ENCODE results near the gene LAMTOR3. TPM values are rescaled to one million over a fixed set of nuclear protein-coding genes. Genes with fewer than 3 reads are reported as not detected.
A peak's percentile ranks its signal among the peaks of the same experiment; 100 is the strongest.

Gene LAMTOR3
- total and polyA plus RNA-seq, 10 of the 15 experiments (the other 5 are each of a cell fraction or from before 2014, with no cell fraction given) = 30.1 to 120 (median 65.5) TPM

DNA sequence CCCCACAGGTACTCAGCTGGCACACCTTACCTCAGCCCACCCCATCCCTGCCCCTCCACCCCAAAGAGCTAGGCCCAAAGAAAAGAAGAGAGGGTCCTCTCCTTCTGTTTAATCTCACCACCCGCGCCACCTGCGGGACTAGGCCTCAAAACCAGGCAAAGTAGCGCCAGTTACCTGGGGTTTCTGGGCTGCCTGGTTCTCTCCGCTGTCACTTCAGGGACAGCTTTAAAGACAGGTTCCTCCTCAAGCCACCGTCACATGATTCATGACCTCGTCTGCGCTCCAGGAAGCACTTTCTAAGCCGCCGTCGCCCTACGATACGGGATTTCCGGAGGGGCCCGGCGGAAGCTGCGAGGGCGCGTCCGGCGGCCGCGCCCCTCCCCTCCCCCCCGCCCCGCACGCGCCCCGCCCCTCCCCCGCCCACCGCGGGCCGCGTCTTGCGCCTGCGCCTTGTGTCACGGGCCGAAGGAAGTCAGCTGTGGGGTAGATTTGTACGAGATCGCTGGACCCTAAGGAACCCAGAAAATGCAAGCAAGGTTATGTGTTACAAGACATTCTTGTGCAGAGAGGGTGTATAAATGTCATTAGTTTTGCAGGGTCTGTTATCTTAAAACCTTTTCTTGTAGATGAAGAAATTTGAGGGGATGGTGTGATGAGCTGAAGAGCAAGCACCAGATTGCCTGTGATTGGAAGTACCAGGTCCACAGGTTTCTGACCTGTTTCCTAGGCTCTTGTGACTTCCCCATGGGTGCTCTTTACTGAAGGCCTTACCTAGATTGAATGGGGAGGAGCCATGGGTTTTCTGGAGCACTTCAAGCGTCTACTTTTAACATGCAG lies at the start of gene LAMTOR3 (continued):
- TF ChIP-seq, protein P1, sequence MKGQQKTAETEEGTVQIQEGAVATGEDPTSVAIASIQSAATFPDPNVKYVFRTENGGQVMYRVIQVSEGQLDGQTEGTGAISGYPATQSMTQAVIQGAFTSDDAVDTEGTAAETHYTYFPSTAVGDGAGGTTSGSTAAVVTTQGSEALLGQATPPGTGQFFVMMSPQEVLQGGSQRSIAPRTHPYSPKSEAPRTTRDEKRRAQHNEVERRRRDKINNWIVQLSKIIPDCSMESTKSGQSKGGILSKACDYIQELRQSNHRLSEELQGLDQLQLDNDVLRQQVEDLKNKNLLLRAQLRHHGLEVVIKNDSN (IDR thresholded peaks at IDR 0.05; ENCODE audit: borderline replicate concordance, extremely low read length, insufficient read depth, low read depth, low read length) = peak; percentile 81
- no peak for TF ChIP-seq EED (IDR thresholded peaks at IDR 0.05; ENCODE audit: low read depth)
- TF ChIP-seq, protein P2, sequence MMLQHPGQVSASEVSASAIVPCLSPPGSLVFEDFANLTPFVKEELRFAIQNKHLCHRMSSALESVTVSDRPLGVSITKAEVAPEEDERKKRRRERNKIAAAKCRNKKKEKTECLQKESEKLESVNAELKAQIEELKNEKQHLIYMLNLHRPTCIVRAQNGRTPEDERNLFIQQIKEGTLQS (IDR thresholded peaks at IDR 0.05; ENCODE audit: borderline replicate concordance, extremely low read depth, low read depth, low read length) = peak; percentile 69; the same call in 1 of the 2 replicates
- TF ChIP-seq, protein P3, sequence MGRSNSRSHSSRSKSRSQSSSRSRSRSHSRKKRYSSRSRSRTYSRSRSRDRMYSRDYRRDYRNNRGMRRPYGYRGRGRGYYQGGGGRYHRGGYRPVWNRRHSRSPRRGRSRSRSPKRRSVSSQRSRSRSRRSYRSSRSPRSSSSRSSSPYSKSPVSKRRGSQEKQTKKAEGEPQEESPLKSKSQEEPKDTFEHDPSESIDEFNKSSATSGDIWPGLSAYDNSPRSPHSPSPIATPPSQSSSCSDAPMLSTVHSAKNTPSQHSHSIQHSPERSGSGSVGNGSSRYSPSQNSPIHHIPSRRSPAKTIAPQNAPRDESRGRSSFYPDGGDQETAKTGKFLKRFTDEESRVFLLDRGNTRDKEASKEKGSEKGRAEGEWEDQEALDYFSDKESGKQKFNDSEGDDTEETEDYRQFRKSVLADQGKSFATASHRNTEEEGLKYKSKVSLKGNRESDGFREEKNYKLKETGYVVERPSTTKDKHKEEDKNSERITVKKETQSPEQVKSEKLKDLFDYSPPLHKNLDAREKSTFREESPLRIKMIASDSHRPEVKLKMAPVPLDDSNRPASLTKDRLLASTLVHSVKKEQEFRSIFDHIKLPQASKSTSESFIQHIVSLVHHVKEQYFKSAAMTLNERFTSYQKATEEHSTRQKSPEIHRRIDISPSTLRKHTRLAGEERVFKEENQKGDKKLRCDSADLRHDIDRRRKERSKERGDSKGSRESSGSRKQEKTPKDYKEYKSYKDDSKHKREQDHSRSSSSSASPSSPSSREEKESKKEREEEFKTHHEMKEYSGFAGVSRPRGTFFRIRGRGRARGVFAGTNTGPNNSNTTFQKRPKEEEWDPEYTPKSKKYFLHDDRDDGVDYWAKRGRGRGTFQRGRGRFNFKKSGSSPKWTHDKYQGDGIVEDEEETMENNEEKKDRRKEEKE (IDR thresholded peaks at IDR 0.05) = no peak
- TF ChIP-seq NFXL1 (IDR thresholded peaks at IDR 0.05; ENCODE audit: borderline replicate concordance) = no peak
- TF ChIP-seq ZSCAN29 (IDR thresholded peaks at IDR 0.05) = no peak
- TF ChIP-seq ZNF622 (IDR thresholded peaks at IDR 0.05) = no peak
- no peak for TF ChIP-seq SPI1 (IDR thresholded peaks at IDR 0.05; ENCODE audit: borderline replicate concordance, insufficient read depth, low read depth, low read length)
- TF ChIP-seq, protein P4, sequence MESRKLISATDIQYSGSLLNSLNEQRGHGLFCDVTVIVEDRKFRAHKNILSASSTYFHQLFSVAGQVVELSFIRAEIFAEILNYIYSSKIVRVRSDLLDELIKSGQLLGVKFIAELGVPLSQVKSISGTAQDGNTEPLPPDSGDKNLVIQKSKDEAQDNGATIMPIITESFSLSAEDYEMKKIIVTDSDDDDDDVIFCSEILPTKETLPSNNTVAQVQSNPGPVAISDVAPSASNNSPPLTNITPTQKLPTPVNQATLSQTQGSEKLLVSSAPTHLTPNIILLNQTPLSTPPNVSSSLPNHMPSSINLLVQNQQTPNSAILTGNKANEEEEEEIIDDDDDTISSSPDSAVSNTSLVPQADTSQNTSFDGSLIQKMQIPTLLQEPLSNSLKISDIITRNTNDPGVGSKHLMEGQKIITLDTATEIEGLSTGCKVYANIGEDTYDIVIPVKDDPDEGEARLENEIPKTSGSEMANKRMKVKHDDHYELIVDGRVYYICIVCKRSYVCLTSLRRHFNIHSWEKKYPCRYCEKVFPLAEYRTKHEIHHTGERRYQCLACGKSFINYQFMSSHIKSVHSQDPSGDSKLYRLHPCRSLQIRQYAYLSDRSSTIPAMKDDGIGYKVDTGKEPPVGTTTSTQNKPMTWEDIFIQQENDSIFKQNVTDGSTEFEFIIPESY (IDR thresholded peaks at IDR 0.05) = no peak
- TF ChIP-seq BCL11A (IDR thresholded peaks at IDR 0.05; ENCODE audit: low read depth, low read length) = no peak
- no peak for TF ChIP-seq WRNIP1 (IDR thresholded peaks at IDR 0.05; ENCODE audit: borderline replicate concordance, low read depth, low read length)
- TF ChIP-seq HDGF (IDR thresholded peaks at IDR 0.05) = no peak
- no peak for TF ChIP-seq IRF4 (IDR thresholded peaks at IDR 0.05; ENCODE audit: low read depth, low read length)
- no peak for TF ChIP-seq IKZF2 (IDR thresholded peaks at IDR 0.05)
- TF ChIP-seq SRF (IDR thresholded peaks at IDR 0.05; ENCODE audit: low read depth in 2 of 2, low read length in 2 of 2) = peak in 1 of 2 experiments; percentile 73; a peak in 2 of 4 replicates
- TF ChIP-seq HCFC1 (IDR thresholded peaks at IDR 0.05; ENCODE audit: low read length) = peak; percentile 72
- no peak; the same call in none of the 2 replicates for TF ChIP-seq POLR2AphosphoS2 (IDR thresholded peaks at IDR 0.05; ENCODE audit: low read depth, low read length)
- TF ChIP-seq, protein P5, sequence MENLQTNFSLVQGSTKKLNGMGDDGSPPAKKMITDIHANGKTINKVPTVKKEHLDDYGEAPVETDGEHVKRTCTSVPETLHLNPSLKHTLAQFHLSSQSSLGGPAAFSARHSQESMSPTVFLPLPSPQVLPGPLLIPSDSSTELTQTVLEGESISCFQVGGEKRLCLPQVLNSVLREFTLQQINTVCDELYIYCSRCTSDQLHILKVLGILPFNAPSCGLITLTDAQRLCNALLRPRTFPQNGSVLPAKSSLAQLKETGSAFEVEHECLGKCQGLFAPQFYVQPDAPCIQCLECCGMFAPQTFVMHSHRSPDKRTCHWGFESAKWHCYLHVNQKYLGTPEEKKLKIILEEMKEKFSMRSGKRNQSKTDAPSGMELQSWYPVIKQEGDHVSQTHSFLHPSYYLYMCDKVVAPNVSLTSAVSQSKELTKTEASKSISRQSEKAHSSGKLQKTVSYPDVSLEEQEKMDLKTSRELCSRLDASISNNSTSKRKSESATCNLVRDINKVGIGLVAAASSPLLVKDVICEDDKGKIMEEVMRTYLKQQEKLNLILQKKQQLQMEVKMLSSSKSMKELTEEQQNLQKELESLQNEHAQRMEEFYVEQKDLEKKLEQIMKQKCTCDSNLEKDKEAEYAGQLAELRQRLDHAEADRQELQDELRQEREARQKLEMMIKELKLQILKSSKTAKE (IDR thresholded peaks at IDR 0.05; ENCODE audit: low read depth, poor library complexity, severe bottlenecking) = no peak
- no peak for TF ChIP-seq PAX8 (IDR thresholded peaks at IDR 0.05)
- no peak for TF ChIP-seq FOS (IDR thresholded peaks at IDR 0.05; ENCODE audit: borderline replicate concordance, extremely low read depth, insufficient read length)
- TF ChIP-seq MXI1 (IDR thresholded peaks at IDR 0.05; ENCODE audit: low read depth, low read length) = peak; percentile 79
- 0 out of 2 replicates have a peak, but pooled peaks have one; percentile 31 for TF ChIP-seq SREBF2 (IDR thresholded peaks at IDR 0.05; ENCODE audit: low read length)

Data from GM12878 (cell line).